ENCODE data around the gene NES.

DNA sequence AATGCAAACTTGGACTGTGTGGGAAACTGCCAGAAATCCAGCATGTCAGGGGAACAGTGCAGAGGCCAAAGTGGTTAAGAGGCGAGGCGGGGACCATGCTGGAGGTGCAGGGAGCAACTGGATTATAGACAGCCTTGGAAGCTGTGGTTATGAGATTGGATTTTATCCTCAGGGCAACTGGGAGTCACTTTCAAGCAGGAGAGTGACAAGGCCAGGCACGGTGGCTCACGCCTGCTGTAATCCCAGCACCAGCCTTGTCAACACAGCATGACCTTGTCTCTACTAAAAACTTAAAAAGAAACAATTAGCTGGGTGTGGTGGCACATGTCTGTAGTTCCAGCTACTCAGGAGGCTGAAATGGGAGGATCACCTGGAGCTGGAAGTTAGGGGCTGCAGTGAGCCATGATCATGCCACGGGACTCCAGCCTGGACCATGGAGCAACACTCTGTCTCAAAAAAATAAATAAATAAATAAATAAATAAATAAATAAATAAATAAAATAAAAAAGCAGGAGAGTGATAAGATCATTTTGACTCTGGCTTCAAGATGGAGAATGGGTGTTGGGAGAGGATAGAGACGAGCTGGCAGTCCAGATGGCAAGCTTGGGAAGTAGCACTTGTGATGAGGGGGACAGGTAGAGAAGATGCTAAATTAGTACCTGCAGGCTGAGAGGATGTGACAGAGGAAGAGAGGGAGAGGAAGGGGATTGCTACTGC is 54.5 kb downstream of the NES start:
- TF ChIP-seq POLR2A (IDR thresholded peaks at IDR 0.05; ENCODE audit: low read depth, low read length) (no peak), POLR2AphosphoS5 (IDR thresholded peaks at IDR 0.05; ENCODE audit: low read depth, low read length) (no peak), TAF1 (IDR thresholded peaks at IDR 0.05; ENCODE audit: low read depth, low read length) (no peak)

Measured in GM12891 (cell line).